ENCODE results near the gene LBR.

DNA sequence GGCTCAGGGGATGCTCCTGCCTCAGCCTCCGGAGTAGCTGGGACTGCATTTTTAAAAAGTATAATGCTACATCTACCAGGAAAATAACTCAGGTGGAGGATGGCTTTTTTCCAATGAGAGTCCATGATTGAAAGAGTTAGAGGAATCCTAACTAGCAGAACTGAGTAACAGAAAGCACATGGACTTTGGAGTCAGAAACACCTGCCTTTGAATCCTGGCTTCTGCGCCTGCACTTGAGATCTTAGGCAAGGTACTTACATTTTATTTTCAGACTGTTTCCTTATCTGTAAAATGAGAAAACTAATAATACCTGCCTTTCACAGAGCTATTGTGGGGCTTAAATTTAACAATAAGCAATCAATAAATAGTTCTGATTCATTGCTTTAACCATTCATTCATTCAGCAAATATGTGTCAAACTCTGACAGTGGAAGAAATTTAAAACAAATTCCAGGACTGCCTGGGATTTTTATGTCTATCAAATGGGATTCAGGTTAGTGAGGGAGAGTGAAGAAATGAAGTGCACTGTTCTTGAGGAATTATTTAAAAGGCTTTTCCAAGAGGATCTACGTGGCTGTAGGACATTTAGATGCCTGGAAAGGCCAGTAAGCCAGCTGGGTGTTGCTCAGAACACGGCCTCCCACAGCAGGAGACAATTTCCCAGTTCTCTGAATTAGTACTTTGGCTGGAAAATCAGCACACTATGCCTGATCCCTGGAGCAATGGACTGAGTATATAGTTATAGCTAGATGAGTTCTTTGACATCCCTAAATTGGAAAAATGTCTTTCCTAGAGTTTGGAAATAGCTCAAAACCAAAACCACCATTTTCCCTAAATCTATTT is 12.8 kb upstream of the LBR start:
- TF ChIP-seq POLR2A (IDR thresholded peaks at IDR 0.05; ENCODE audit: low read length), result no peak
- TF ChIP-seq GATA1 (IDR thresholded peaks at IDR 0.05; ENCODE audit: low read depth, low read length), result no peak

Data from erythroblast (primary cell).